NCI-H1092 (cell line): Measurements from ENCODE around the gene SFXN1.
"Not testable (repeated sequence)": the region's sequence is repeated elsewhere in the genome, so short reads cannot be mapped to it uniquely, and the experiment has no call there.

ENCODE experiments used
- DNase-seq: peaks from one replicate; lab custom pipeline; 2025; lab: John Stamatoyannopoulos, UW

Gene SFXN1

GRCh38 chr5:175494264-175495183 lies 16.2 kb downstream of the SFXN1 start:
- DNase-seq: no peak

DNA sequence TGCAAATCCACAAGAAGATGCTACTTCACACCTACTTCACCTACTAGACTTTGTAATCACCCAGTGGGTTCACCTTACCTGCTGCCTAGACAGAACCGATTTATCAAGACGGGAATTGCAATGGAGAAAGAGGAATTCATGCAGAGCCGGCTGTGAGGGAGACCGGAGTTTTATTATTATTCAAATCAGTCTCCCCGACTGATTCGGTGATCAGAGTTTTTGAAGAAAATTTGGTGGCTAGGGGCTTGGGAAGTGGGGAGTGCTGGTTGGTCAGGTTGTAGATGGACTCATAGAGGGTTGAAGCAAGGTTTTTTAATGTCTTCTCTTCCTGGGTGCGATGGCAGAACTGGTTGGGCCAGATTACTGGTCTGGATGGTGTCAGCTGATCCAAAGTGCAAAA lies 23.4 kb downstream of the SFXN1 start:
- no peak for DNase-seq

DNA sequence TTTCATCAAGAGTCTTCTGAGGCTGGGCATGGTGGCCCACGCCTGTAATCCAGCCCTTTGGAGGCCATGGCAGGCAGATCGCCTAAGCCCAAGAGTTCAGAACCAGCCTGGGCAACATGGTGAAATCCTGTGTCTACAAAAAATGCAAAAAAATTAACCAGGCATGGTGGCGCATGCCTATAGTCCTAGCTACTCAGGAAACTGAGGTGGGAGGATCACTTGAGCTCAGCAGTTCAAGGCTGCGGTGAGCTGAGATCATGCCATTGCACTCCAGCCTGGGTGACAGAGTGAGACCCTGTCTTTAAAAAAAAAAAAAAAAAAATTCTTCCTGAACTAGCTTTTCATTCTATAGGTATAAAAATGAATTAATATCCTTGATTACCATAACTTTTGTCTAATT lies 29.3 kb downstream of the SFXN1 start:
- DNase-seq: not testable (repeated sequence)

GRCh38 chr5:175508896-175509295 lies 30.5 kb downstream of the SFXN1 start:
- no peak for DNase-seq

DNA sequence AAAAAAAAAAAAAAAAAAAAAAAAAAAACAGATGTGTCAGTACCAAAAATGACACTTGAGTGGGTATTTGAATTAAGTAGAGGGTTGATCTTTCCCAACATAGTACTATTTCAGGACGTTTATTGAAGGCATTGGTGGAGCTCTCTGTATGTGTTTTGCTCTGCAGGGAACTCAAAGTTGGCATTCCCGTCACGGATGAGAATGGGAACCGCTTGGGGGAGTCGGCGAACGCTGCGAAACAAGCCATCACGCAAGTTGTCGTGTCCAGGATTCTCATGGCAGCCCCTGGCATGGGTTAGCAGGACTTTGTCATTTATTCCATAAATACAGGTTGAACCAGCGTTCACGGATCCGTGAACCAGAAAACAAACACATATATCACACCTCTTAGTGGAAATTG lies 34.9 kb downstream of the SFXN1 start:
- DNase-seq: no peak

- DNase-seq: no peak
Observed at GRCh38 chr5:175513726-175514125, 35.4 kb downstream of the SFXN1 start.

DNA sequence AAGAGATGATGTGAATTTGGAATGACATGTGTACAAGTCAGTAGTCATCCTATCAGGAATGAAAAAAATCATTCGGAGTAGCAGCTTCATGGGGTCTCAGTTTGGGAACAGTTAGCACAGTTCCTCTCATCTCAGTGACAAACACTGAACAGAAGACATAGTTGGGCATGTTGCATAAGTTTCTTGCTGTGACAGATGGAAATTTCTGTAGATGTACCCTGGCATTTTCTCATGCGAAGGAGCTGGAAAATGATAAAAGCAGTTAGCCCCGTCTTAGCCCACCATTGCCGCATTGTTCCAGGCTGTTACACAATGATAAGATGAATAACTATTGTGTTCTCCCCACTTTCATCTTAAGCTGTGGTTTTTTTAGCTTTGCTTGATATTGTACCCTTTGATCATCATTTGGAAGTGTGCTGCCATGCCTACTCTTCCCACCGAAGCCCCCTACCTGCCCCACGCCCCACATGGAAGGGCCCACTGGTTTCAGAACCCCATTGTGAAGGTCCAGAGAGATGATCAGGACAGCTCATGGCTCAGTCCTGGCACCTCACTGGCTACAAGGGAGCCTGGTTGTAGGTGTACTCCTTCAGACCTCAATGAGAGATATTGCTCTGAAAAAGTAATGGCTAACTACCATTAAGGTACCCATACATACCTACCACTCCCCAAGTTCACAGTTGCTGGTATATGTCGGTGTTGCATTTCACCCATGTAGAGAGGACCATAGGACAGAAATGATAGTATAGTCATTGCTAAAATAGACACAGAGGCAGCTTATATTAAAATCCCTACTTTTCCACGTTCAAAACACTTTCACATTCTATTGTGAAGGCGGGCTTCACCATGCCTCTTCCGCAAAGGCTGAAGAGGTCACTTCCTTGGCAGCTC lies 38.8 kb downstream of the SFXN1 start:
- no peak for DNase-seq

DNA sequence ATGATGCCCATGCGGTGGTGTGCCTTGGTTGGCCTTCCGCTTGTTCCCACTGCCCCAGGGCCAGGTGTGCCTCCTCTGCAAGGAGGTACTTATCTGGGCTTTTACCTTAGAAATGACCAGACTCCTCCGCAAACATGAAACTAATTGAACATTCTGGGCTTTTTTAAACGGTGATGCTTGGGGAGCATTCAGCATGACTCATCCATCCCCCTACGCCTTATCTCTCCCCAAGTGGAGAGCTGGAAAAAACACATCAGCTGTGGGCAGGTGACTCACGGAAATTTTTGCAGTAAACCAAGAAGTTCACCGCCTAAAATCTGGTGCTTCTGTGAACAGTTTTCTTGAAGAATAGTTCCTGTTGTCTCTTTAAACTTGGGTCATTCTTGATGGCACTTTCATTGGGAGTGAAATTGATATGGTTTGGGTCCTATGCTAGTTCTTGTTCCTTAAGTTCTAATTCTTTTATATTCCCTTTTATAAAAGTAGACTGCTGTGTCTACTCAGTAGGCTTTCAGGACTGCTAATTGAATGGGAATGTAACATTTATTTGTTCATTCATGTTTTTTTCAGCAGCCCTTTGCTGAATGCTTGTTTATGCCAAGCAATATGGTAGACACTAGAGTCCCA lies 39.6 kb downstream of the SFXN1 start:
- DNase-seq: no peak

GRCh38 chr5:175519006-175519405 lies 40.6 kb downstream of the SFXN1 start:
- DNase-seq: no peak

DNA sequence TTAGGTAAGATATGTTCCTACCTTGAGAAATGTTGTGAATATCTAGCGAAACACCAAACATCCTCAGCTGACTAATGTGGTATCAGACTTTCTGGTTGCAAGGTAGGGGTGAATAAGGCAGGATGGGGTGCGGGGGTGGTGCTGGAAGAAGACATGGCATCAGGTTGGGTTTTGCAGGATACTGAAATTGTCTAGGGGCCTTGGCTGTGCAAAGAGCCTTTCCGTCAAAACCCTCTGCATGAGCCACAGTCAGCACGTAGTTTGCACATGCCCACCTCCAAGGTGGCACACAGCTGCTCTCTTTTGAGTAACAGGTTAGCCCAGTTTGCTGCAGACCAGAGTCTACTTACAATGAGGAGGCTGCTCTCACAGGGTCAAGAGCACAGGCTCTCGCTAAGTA lies 42.0 kb downstream of the SFXN1 start:
- no peak for DNase-seq

GRCh38 chr5:175520873-175521272 lies 42.5 kb downstream of the SFXN1 start:
- DNase-seq: no peak

- DNase-seq: no peak
Observed at GRCh38 chr5:175521313-175521833, 43.0 kb downstream of the SFXN1 start.

- DNase-seq: no peak
Observed at GRCh38 chr5:175523292-175523691, 44.9 kb downstream of the SFXN1 start.

- DNase-seq: no peak
Observed at GRCh38 chr5:175524211-175524610, 45.9 kb downstream of the SFXN1 start.

DNA sequence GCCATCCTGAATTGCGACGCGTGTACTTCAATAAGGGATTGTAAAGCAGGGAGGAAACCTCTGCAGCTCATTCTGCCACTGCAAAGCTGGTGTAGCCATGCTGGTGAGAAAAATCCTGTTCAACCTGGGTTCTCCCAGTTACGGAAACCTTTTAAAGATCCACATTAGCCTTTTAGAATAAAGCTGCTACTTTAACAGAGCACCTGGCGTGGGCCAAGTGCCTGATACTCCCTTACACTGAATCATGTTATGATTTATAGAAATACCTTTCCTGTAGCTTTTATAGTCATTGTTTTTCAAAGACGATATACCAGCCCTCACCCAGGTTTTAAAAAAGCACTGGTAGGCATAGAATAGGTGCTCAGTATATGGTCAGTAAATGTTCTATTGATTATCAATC lies 48.3 kb downstream of the SFXN1 start:
- no peak for DNase-seq

GRCh38 chr5:175531361-175531760 lies 53.0 kb downstream of the SFXN1 start:
- no peak for DNase-seq

DNA sequence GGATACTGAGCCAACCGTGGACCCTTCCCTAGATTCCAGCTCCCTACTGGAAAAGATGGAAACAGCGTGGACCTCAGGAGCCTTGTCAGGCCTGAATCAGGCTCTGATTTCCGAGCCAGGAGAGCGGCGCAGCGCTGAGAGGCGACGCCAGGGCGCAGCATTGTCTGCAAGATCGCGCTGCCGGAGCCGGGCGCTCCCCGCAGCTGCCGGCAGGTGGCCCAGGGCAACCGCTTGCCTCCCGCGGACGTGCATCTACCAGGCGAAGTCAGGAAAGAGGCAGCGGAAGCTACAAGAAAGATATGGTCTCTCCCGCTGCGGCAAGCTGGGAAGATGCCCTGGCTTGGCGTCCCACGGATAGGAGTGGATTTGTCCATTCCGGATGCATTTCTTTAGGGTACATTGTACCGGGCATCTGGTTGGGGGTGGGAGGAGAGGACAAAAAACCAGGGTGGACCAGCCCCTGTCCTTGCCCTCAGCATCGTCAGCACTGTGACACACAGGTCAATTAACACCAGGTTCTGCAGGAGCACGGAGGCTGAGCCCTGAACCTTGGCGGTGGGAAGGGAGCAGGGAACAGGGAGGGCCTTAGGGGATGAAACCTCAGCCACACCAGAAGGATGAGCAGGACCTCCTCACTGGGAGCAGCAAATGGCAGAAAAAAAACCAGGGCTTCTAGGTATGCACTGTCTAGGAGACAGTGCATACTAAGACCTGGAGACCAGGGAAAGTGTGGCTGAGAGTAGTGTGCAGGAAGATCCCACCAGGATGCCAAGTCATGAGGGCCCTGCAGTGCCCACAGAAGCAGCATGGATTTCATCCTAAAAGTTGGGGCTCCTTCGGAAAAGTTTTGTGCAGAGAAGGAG lies 55.9 kb downstream of the SFXN1 start:
- peak; percentile 63 for DNase-seq

DNA sequence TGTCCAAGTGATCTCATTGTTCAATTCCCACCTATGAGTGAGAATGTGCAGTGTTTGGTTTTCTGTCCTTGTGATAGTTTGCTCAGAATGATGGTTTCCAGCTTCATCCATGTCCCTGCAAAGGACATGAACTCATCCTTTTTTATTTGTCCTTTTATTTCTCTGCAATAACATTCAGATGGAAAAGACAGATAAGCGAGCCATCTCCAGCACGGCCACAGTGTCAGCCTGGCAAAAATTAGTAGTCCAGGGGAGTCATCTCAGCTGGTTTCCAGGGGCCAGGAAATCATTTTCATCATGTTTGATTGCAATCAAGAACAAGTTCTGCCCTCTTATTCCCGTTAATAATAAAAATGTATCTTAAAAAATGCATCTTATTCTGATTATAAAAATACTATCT lies 57.0 kb downstream of the SFXN1 start:
- DNase-seq: not testable (repeated sequence)

DNA sequence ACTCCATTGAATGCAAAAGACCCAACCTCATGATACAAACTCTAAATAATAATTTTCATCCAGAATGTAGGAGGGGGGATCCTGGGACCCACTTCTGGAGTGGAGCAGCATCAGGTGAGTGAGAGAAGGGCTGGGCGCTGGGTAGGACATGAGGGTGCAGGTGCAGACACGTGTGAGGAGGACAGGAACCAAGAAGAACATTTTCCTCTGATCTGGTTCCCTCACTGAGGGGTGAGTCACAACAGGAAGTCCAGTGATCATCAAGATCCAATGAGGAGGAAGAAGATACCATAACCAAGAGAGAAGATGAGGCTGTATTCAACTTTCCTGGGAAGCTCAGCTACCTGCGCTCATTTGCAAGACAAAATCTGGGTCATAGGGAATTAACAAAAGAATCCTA lies 57.4 kb downstream of the SFXN1 start:
- DNase-seq: no peak

DNA sequence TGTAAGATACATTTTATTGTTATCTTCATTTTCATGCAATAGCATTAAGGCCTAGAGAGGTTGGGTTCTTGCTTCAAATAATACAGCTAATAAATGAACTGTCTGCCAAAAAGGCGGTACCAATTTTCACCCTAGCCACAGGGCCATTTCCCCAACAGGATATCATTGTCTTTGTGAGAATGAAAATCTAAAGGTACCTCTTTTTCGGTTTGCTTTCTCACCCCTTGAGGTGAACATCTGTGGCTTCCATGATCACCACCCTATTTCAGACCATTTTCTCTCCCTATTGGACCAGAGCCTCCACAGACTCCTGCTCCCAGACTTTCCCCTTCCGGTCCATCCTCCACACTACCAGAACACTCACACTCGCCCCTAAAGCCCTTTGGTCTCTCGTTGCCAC lies 60.2 kb downstream of the SFXN1 start:
- DNase-seq: no peak

DNA sequence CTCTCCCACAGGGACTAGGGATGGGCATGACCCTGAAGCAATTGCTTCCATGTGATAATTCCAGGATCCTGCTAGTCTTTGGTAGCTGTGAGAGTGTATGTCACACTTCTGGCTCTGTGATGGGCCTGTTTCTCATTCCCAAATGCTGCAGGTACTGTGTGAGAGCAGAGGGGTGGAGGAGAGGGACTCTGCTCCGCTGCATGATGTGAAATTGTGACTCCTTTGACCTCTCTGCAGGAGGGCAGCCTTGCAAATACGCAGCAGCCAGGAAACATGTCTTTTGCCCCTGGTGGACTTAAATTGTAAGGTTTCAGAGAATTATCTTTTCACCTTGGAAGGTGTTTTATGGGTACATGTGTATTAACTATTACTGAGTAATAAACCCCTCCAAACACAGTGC lies 61.6 kb downstream of the SFXN1 start:
- DNase-seq: no peak
